ENCODE measurements around the gene LRRC37A2.
"Not testable (repeated sequence)": the region's sequence is repeated elsewhere in the genome, so short reads cannot be mapped to it uniquely, and the experiment has no call there.

The LRRC37A2 gene

DNA sequence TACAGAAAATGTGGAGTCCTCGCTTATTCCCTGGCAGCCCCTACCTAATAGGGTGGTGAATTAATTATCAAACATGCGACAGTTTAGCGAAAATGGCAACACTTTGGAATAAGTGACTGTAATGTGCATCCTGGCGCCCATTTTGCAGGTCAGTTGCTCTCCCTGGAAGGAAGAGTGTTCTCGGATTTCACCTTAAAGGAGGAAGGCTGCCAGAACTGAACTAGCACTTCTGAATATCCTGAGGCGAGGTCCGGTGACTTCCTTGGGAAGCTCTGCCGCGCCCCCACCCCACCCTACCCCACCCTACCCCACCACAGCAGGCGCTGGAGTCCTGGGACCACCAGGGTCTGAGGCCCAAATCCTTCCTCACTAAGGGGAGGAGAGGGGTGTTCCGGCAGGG is at the start of gene LRRC37A2:
Gene LRRC37A2 (plus strand): TSS at position 301 of the 400 bp plus-strand sequence. CDS start 245 bp downstream, outside the sequence.
- DNase-seq (ENCODE audit: low read depth) = not testable (repeated sequence)

DNA sequence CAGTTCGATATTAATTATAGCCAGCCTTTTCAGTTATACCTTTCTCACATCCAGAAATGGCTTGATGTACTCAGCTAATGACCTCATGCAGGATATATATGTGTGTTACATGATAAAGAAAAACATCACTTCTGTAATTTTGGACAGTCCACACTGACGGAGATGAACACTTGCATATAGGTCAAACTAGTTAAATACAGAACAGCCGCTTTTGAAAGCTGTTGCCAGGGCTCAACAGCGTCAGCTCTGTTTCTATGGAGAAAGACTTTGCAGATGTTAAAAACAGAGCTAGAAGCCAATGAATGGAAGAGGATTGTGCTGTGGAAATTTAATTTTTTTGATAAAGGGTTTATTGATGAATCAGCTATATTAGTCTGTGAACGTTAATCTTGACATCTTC is 44.6 kb upstream of the LRRC37A2 start:
- DNase-seq (ENCODE audit: low read depth) = not testable (repeated sequence)

- DNase-seq (ENCODE audit: low read depth) = not testable (repeated sequence)
Observed at GRCh38 chr17:46474489-46474888, 37.8 kb upstream of the LRRC37A2 start.

DNA sequence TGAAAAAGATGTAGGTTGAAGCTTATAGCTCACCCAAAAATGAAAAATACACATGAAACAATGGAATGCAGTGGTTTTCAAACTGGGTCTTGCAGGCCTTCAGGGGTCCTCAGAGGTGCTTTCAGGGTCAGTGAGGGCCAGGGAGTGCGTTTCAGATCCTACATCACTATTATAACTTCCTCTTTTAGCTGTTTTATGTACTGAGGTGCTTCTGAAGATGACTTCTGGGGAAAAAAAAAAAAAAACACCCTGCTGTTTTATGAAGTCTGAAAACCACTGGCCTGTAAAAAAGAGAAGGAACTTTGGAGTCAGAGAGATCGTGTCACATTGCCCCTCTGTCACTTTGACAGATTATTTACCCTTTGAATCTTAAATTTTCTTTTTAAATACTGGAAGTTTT is 36.7 kb upstream of the LRRC37A2 start:
- not testable (repeated sequence) for DNase-seq (ENCODE audit: low read depth)

DNA sequence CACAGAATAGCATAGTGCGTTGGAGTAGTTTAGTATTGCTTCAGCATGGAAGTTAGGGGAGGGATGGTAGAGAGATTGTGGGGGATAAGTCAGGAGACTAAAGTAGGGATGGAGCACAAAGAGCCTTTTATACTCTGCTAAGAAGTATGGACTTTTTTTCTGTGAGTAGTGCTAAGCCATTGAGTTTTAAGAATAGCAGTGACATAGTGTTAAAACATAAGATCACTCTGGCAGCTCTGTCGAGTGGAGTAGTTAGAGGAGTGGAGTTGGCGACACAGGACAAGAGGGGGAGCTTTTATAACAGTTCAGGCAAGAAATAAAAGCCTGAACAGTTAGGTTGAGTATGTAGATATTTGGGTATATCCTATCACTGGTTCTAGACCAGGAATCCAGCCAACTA is 33.4 kb upstream of the LRRC37A2 start:
- DNase-seq (ENCODE audit: low read depth) = not testable (repeated sequence)

DNA sequence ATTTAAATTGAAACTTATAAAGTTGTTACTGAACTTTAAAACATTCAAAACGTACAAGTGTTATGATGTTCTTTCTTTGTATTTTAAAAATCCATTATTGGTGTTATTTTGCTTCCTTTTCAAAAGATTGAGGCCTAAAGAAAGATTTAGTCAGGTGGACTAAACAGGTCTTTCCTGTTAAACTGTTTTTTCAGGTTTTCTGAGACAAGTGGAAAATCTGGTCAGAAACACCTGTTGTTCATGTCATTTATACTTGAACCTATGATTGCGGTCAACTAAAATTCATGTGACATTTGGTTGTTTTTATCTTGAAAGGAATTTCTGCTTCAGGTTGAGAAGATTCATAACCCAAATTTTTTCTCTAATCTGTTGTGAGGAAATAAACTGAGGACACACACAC is 31.0 kb upstream of the LRRC37A2 start:
- DNase-seq (ENCODE audit: low read depth) = not testable (repeated sequence)

DNA sequence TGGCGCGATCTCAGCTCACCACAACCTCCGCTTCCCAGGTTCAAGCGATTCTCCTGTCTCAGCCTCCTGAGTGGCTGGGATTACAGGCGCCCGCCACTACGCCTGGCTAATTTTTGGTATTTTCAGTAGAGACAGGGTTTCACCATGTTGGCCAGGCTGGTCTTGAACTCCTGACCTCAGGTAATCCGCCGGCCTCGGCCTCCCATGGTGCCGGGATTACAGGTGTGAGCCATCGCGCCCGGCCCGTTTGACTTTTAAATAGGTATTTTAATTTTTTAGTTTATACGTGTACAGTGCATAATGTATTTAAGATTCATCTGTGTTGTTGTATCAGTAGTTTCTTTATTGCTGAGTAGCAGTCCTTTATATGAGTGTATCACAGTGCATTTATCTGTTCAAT is 20.2 kb upstream of the LRRC37A2 start:
- not testable (repeated sequence) for DNase-seq (ENCODE audit: low read depth)

- DNase-seq (ENCODE audit: low read depth) = not testable (repeated sequence)
Observed at GRCh38 chr17:46499437-46500139, 12.7 kb upstream of the LRRC37A2 start.

- not testable (repeated sequence) for DNase-seq (ENCODE audit: low read depth)
Observed at GRCh38 chr17:46505896-46506295, 6.4 kb upstream of the LRRC37A2 start.

- not testable (repeated sequence) for DNase-seq (ENCODE audit: low read depth)
Observed at GRCh38 chr17:46534716-46535115, 22.4 kb downstream of the LRRC37A2 start.

DNA sequence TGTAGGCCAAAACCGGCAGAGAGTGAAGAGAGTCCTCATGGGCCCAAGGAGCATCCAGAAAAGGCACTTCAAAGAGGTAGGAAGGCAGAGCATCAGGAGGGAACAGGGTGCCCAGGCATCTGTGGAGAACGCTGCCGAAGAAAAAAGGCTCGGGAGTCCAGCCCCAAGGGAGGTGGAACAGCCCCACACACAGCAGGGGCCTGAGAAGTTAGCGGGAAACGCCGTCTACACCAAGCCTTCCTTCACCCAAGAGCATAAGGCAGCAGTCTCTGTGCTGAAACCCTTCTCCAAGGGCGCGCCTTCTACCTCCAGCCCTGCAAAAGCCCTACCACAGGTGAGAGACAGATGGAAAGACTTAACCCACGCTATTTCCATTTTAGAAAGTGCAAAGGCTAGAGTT is 36.3 kb downstream of the LRRC37A2 start:
- DNase-seq (ENCODE audit: low read depth) = not testable (repeated sequence)

GRCh38 chr17:46559155-46559554 is 46.9 kb downstream of the LRRC37A2 start:
- DNase-seq (ENCODE audit: low read depth) = not testable (repeated sequence)

GRCh38 chr17:46560048-46560447 is 47.8 kb downstream of the LRRC37A2 start:
- DNase-seq (ENCODE audit: low read depth) = not testable (repeated sequence)

DNA sequence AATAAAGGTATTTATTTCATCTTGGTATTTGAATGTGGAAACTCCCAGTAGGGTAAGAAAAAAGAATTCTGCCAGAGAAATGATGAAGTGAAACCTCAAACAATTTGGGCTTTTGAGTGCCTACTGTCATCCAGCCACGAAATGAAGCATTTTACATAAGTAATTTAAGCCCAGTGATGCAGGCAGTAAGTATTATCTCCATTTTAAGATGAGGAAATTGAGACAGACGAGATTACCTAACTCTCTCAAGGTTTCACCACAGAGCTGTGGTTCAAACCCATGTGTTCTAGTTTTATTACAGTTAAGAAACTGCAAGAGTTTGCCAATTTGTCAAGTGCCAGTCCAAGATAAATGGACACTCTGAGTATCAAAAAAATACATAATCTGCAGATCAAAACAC is 54.0 kb downstream of the LRRC37A2 start:
- DNase-seq (ENCODE audit: low read depth) = not testable (repeated sequence)

GRCh38 chr17:46566980-46567379 is 54.7 kb downstream of the LRRC37A2 start:
- not testable (repeated sequence) for DNase-seq (ENCODE audit: low read depth)

DNA sequence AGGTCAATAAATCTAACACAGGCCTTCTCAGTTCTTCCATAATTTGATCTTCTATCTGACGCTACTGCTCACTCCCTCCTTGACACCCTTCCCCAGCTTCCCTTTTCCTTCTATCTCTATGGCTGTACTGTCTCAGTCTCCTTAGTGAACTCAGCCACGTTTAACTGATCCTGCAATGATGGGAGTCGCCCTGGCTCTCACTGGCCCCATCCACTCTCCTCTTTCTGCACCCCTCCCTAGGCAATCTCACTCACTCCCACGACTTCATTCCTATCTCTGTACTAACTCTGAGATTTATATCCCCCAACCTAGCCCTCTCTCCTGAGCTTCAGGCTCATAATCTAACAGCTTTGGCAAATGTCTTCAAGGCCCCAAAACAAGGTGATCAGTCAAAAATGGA is 59.5 kb downstream of the LRRC37A2 start:
- DNase-seq (ENCODE audit: low read depth) = not testable (repeated sequence)

DNA sequence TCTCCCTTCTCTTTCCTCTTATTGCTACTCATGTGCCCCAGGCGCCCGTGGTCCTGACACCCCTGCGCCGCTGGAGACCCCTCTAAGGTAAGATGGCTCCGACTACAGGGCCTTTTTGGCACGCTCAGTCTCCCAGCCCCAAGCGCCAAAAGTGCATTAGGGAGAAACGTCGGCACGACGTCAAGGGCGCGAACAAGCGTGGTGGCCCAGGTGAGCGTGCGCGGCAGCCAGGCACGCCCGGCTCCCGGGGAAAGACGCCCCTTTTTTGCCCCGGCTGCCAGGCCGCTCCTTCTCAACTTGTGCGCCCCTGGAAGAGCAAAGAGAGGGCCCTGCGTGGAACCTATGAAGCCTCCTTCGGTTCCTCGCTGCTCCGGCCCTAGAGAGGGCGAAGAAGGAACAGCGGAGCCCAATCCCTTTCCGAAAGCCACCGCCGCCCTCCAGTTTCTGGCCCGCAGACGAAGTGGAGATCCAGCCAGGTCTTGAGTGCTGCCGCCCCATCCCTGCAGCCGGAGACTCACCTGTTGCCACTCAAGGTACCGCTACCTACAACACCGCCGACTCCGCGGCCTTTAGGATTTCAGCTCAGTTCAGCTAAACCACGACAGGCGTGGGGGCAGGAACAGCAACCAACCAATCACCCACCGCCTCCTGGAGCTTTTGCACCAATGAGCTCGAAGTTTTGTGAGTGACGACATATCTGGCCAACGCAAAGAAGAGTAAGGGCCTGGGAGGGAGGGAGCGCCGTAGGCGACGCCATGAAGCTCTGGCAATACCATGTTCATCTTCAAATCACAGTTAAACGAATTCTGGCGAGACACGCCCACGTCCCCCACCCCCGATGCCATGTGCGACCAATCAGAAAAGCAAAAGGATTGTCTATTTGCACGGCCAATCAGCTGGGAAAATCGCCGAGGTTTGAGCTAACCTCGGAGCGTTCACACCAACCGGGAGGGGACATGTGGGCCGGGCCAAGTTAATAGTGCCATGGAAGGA is 67.1 kb downstream of the LRRC37A2 start, which contains the start of gene ARL17A:
Gene ARL17A (minus strand): TSS at position 609 of the 993 bp plus-strand sequence. CDS start 3,369 bp downstream, outside the sequence.
- not testable (repeated sequence) for DNase-seq (ENCODE audit: low read depth)

DNA sequence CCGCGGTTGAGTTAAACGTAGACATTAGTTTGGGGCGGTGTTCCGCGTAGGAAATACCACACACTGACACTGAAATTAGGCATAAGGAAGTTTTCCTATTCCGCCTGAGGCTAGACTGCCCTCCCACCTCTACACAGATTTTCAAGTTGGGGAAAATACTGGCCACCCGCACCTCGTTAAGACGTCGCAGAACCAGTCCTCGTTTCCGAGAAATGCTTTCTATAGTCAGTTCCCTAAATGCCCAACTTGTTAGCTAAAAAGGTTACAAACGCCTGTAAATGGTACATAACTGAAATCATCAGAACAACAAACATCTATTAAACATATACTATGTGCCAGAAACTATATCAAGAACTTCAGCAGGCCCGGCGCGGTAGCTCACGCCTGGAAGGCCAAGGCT is 67.8 kb downstream of the LRRC37A2 start:
- DNase-seq (ENCODE audit: low read depth) = not testable (repeated sequence)

GRCh38 chr17:46585444-46585843 is 73.2 kb downstream of the LRRC37A2 start:
- not testable (repeated sequence) for DNase-seq (ENCODE audit: low read depth)

DNA sequence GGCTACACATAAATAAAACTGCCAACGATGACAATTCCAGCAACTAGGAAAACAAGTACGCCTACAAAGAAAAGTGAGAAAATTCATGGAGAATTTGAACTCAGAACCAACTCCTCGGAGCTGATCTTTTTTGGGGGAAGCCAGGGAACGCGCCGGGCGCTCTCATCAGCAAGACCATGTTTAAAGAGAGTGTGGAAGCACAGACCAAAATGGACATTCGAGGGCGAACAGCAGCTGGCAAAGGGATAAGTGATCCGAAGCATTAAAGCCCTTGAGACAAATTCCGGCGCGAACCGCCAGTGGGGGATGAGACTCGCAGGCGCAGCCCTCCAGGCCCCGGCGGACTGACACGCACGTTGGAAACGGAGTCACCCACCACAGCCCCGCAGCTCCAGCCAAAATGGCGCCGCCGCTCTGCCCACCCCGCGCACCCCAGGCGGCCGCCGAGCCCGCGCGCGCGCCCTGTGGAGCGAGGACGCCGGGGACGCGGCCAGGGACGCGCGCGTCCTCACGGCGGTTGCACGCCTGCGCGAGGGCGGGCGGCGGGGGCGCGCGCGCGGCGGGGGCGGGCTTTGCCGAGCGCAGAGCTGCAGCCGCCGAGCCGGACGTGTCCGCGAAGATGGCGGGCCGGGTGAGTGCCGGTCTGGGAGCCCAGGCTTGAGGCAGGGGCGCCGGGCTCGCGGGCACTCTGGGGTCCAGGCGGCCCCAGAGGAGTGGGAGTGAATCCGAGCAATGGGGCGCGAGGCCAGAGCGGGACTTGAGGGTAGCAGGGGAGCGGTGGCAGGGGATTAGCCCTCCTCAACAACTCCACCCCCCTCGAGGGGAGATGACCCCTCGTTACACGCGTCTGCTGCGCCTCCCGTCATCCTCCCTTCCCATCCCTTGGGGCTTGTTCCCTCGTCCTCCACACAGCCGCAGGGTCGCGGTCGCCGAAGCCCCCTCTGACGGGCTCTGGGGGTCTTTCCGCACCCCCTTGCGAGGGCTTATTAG is 78.2 kb downstream of the LRRC37A2 start, which contains the start of gene NSF:
Gene NSF (plus strand): TSS at position 513 of the 990 bp plus-strand sequence. CDS start 107 bp downstream, at position 620.
- DNase-seq (ENCODE audit: low read depth) = not testable (repeated sequence)

GRCh38 chr17:46591332-46591731 is 79.1 kb downstream of the LRRC37A2 start:
- not testable (repeated sequence) for DNase-seq (ENCODE audit: low read depth)
